Parathyroid adenoma (tissue), 2 donors: ENCODE results near the gene ASIC3.

Experiments
- H2AFZ ChIP-seq: fragments of 300-600 bp; sonication (generic); one replicate; pipeline ENCODE4 v1.7.0; 2017; ENCODE audit warnings: antibody characterized with exemption, mild to moderate bottlenecking
- H3K27ac ChIP-seq: fragments of 300-600 bp; sonication (generic); one replicate; pipeline ENCODE4 v1.7.0; 2017
- H3K27me3 ChIP-seq: fragments of 300-600 bp; sonication (generic); one replicate; pipeline ENCODE4 v1.7.0; 2017; ENCODE audit warnings: low read length; ENCODE audit not compliant: control insufficient read depth, insufficient read depth
- H3K36me3 ChIP-seq: fragments of 300-600 bp; sonication (generic); one replicate; pipeline ENCODE4 v1.7.0; 2017; ENCODE audit warnings: low read length; ENCODE audit not compliant: control insufficient read depth, insufficient read depth
- H3K4me1 ChIP-seq: fragments of 300-600 bp; sonication (generic); one replicate; pipeline ENCODE4 v1.7.0; 2017; ENCODE audit warnings: control low read depth
- H3K4me2 ChIP-seq: fragments of 300-600 bp; sonication (generic); one replicate; pipeline ENCODE4 v1.7.0; 2017; ENCODE audit warnings: low read length
- H3K4me3 ChIP-seq: fragments of 300-600 bp; sonication (generic); one replicate; pipeline ENCODE4 v1.7.0; 2017; ENCODE audit warnings: low read depth, low read length
- H3K79me2 ChIP-seq: fragments of 300-600 bp; sonication (generic); one replicate; pipeline ENCODE4 v1.7.0; 2017; ENCODE audit warnings: control low read depth
- H3K9ac ChIP-seq: fragments of 300-600 bp; sonication (generic); one replicate; pipeline ENCODE4 v1.7.0; 2017; ENCODE audit warnings: mild to moderate bottlenecking
- H3K9me3 ChIP-seq: fragments of 300-600 bp; sonication (generic); one replicate; pipeline ENCODE4 v1.7.0; 2017; ENCODE audit warnings: low read length; ENCODE audit not compliant: control insufficient read depth
- TF ChIP-seq, protein P1 (sequence below): fragments of 300-600 bp; sonication (generic); IDR thresholded peaks from one replicate; pipeline ENCODE4 v1.7.0; 2017; ENCODE audit warnings: antibody characterized with exemption, mild to moderate bottlenecking
- donor health status: primary hyperparathyroidism.

Gene ASIC3

GRCh38 chr7:151073990-151074389 lies 25.7 kb downstream of the ASIC3 start:
- Histone ChIP-seq H3K9me3 (no peaks in the 10 kb centered on the region), H3K4me1 (peaks cover 7% of the 10 kb centered on the region), H2AFZ (no peak overlapping the region), H3K9ac (no peak overlapping the region), H3K27me3 (no peaks in the 10 kb centered on the region), H3K4me2 (no peak overlapping the region), H3K79me2 (peaks cover 3% of the 10 kb centered on the region), H3K27ac (no peak overlapping the region), H3K4me3 (no peak overlapping the region), H3K36me3 (no peaks in the 10 kb centered on the region)
- TF ChIP-seq, protein P1, sequence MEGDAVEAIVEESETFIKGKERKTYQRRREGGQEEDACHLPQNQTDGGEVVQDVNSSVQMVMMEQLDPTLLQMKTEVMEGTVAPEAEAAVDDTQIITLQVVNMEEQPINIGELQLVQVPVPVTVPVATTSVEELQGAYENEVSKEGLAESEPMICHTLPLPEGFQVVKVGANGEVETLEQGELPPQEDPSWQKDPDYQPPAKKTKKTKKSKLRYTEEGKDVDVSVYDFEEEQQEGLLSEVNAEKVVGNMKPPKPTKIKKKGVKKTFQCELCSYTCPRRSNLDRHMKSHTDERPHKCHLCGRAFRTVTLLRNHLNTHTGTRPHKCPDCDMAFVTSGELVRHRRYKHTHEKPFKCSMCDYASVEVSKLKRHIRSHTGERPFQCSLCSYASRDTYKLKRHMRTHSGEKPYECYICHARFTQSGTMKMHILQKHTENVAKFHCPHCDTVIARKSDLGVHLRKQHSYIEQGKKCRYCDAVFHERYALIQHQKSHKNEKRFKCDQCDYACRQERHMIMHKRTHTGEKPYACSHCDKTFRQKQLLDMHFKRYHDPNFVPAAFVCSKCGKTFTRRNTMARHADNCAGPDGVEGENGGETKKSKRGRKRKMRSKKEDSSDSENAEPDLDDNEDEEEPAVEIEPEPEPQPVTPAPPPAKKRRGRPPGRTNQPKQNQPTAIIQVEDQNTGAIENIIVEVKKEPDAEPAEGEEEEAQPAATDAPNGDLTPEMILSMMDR, result no peak

DNA sequence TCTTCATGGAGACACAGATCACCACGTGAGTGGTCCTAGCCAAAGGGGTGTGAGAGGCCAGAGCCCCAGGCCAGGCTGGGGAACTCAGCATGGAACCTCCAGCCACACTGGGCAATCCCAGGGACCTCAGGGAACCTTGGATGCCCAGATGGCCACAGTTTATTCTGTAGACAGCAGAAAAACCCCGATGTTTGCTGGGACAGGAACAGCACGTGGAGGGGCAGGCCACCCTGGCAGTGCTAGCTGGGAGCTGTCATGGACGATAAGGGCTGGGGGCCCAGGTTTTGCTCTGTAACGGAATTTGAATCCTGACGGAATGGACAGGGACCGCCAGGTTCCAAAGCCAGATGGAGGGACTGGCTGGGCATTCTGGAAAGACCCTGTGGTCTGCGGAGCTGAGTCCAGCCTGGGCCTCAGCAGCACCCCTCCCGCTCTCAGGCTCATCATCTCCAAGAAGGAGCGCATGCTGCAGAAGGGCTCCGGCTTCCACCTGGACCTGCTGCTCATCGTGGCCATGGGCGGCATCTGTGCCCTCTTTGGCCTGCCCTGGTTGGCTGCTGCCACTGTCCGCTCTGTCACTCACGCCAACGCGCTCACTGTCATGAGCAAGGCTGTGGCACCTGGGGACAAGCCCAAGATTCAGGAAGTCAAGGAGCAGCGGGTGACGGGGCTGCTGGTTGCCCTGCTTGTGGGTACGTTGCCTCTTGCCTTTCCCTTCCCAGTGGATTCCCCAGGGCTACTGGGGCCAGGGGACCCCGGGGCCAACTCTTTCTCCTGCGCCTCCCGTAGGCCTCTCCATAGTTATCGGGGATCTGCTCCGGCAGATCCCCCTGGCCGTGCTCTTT lies 26.7 kb downstream of the ASIC3 start:
- peaks cover 10% of the 10 kb centered on the region for H3K79me2 ChIP-seq
- no peaks in the 10 kb centered on the region for H3K27me3 ChIP-seq
- H2AFZ ChIP-seq, result no peak overlapping the region
- H3K36me3 ChIP-seq, result no peaks in the 10 kb centered on the region
- H3K4me2 ChIP-seq, result no peak overlapping the region
- no peak overlapping the region for H3K9ac ChIP-seq
- no peaks in the 10 kb centered on the region for H3K9me3 ChIP-seq
- H3K27ac ChIP-seq, result no peak overlapping the region
- H3K4me3 ChIP-seq, result no peak overlapping the region
- H3K4me1 ChIP-seq, result peaks cover 18% of the 10 kb centered on the region
- TF ChIP-seq, protein P1, result no peak

GRCh38 chr7:151075662-151075971 lies 27.3 kb downstream of the ASIC3 start:
- no peak overlapping the region for H3K9ac ChIP-seq
- peaks cover 18% of the 10 kb centered on the region for H3K4me1 ChIP-seq
- H3K79me2 ChIP-seq, result peaks cover 12% of the 10 kb centered on the region
- TF ChIP-seq, protein P1, result no peak
- no peak overlapping the region for H3K4me2 ChIP-seq
- no peaks in the 10 kb centered on the region for H3K9me3 ChIP-seq
- H3K27ac ChIP-seq, result no peak overlapping the region
- no peak overlapping the region for H3K4me3 ChIP-seq
- H2AFZ ChIP-seq, result no peak overlapping the region
- no peaks in the 10 kb centered on the region for H3K36me3 ChIP-seq
- no peaks in the 10 kb centered on the region for H3K27me3 ChIP-seq

DNA sequence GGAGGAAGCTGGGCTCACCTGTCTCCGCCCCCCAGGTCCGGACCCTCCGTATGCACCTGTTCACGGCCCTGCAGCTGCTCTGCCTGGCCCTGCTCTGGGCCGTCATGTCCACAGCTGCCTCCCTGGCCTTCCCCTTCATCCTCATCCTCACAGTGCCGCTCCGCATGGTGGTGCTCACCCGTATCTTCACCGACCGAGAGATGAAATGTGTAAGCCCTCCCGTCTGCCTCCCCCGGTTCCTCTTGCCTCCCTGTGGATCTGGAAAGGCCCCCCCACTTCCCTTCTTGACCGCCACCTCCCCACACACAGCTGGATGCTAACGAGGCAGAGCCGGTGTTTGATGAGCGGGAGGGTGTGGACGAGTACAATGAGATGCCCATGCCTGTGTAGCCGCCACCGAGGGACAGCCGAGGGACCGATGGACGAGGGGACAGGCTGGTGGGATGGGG lies 27.7 kb downstream of the ASIC3 start:
- H3K79me2 ChIP-seq, result peaks cover 11% of the 10 kb centered on the region
- H2AFZ ChIP-seq, result no peak overlapping the region
- H3K27ac ChIP-seq, result no peak overlapping the region
- no peaks in the 10 kb centered on the region for H3K9me3 ChIP-seq
- H3K4me2 ChIP-seq, result no peak overlapping the region
- TF ChIP-seq, protein P1, result no peak
- no peaks in the 10 kb centered on the region for H3K36me3 ChIP-seq
- H3K4me1 ChIP-seq, result peaks cover 20% of the 10 kb centered on the region
- no peak overlapping the region for H3K9ac ChIP-seq
- no peak overlapping the region for H3K4me3 ChIP-seq
- no peaks in the 10 kb centered on the region for H3K27me3 ChIP-seq
